ENCODE results near the gene ZBTB5.

DNA sequence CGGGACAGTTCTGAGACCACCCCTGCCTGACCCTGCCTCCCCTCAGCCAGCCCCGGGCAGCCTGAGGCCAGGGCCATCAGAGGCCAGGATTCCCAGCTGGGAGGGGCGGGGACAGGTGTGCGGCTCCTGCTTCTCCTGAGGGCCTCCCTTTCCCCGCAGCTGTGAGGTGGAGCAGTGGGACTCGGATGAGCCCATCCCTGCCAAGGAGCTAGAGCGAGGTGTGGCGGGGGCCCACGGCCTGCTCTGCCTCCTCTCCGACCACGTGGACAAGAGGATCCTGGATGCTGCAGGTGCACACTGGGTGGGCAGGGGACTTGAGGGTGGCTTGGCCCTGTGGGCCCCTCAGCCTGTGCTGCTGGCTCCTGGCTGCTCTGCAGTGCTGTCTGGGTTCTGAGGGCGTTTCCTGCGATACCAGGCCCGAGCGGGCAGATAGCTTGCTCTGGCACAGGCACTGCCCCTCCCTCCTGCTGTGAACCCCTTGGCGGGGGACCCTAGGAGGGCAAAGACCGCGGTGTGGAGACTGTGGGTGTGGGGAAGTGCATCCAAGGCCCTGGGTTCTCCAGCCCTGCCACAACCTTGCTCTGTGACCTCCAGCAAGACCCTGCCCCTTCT lies 40.5 kb downstream of the ZBTB5 start:
- TF ChIP-seq, protein P1, sequence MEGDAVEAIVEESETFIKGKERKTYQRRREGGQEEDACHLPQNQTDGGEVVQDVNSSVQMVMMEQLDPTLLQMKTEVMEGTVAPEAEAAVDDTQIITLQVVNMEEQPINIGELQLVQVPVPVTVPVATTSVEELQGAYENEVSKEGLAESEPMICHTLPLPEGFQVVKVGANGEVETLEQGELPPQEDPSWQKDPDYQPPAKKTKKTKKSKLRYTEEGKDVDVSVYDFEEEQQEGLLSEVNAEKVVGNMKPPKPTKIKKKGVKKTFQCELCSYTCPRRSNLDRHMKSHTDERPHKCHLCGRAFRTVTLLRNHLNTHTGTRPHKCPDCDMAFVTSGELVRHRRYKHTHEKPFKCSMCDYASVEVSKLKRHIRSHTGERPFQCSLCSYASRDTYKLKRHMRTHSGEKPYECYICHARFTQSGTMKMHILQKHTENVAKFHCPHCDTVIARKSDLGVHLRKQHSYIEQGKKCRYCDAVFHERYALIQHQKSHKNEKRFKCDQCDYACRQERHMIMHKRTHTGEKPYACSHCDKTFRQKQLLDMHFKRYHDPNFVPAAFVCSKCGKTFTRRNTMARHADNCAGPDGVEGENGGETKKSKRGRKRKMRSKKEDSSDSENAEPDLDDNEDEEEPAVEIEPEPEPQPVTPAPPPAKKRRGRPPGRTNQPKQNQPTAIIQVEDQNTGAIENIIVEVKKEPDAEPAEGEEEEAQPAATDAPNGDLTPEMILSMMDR (IDR thresholded peaks at IDR 0.05) = no peak
- TF ChIP-seq POLR2A (IDR thresholded peaks at IDR 0.05) = no peak
- TF ChIP-seq POLR2AphosphoS5 (IDR thresholded peaks at IDR 0.05) = no peak
